ENCODE results near the gene RAB3IP.

The RAB3IP gene

GRCh38 chr12:69765515-69765914, 26.9 kb downstream of the RAB3IP start:
- H3K79me2 ChIP-seq (ENCODE audit: insufficient read depth, low read length): no peaks in the 10 kb centered on the region
- no peaks in the 10 kb centered on the region for H4K20me1 ChIP-seq (ENCODE audit: insufficient read depth, low read length)
- DNase-seq (no peak), ATAC-seq (ENCODE audit: insufficient read depth, low read depth) (no peak)
- H3K9ac ChIP-seq (ENCODE audit: low read depth, low read length): no peak overlapping the region
- H3K4me3 ChIP-seq (ENCODE audit: low read depth in 1 of 2, low read length in 2 of 2): no peak overlapping the region
- no peak overlapping the region for H3K4me2 ChIP-seq (ENCODE audit: insufficient read depth, low read length)
- no peak overlapping the region for H2AFZ ChIP-seq (ENCODE audit: low read depth, low read length)
- H3K27ac ChIP-seq (ENCODE audit: low read length): no peak overlapping the region
- TF ChIP-seq CTCF (IDR thresholded peaks at IDR 0.05; ENCODE audit: borderline replicate concordance, extremely low read depth, low read length, poor library complexity, severe bottlenecking) (no peak), EZH2 (IDR thresholded peaks at IDR 0.05; ENCODE audit: borderline replicate concordance, low read depth, low read length, severe bottlenecking) (no peak)
- no peaks in the 10 kb centered on the region for H3K27me3 ChIP-seq (ENCODE audit: insufficient read depth, low read length, poor library complexity)
- no peaks in the 10 kb centered on the region for H3K4me1 ChIP-seq (ENCODE audit: insufficient read depth, low read length)
- peaks cover 29% of the 10 kb centered on the region for H3K36me3 ChIP-seq (ENCODE audit: insufficient read depth, low read length)
- peaks cover 42% of the 10 kb centered on the region for H3K9me3 ChIP-seq (ENCODE audit: insufficient read depth, low read length, severe bottlenecking)

GRCh38 chr12:69766260-69766659, 27.6 kb downstream of the RAB3IP start:
- Histone ChIP-seq H3K9me3 (ENCODE audit: insufficient read depth, low read length, severe bottlenecking) (peaks cover 39% of the 10 kb centered on the region), H3K27ac (ENCODE audit: low read length) (no peak overlapping the region), H3K9ac (ENCODE audit: low read depth, low read length) (no peak overlapping the region), H3K4me3 (ENCODE audit: low read depth in 1 of 2, low read length in 2 of 2) (no peak overlapping the region), H4K20me1 (ENCODE audit: insufficient read depth, low read length) (no peaks in the 10 kb centered on the region), H3K79me2 (ENCODE audit: insufficient read depth, low read length) (no peaks in the 10 kb centered on the region), H3K4me1 (ENCODE audit: insufficient read depth, low read length) (no peaks in the 10 kb centered on the region), H2AFZ (ENCODE audit: low read depth, low read length) (no peak overlapping the region), H3K4me2 (ENCODE audit: insufficient read depth, low read length) (no peak overlapping the region), H3K27me3 (ENCODE audit: insufficient read depth, low read length, poor library complexity) (no peaks in the 10 kb centered on the region), H3K36me3 (ENCODE audit: insufficient read depth, low read length) (peaks cover 29% of the 10 kb centered on the region)
- no peak for TF ChIP-seq CTCF (IDR thresholded peaks at IDR 0.05; ENCODE audit: borderline replicate concordance, extremely low read depth, low read length, poor library complexity, severe bottlenecking)
- ATAC-seq (ENCODE audit: insufficient read depth, low read depth): no peak
- DNase-seq: no peak

- ATAC-seq (ENCODE audit: insufficient read depth, low read depth): no peak
- Histone ChIP-seq H3K4me1 (ENCODE audit: insufficient read depth, low read length) (no peaks in the 10 kb centered on the region), H3K27ac (ENCODE audit: low read length) (no peak overlapping the region), H4K20me1 (ENCODE audit: insufficient read depth, low read length) (no peaks in the 10 kb centered on the region), H3K27me3 (ENCODE audit: insufficient read depth, low read length, poor library complexity) (no peaks in the 10 kb centered on the region), H3K36me3 (ENCODE audit: insufficient read depth, low read length) (no peaks in the 10 kb centered on the region; the same call in 1 of the 2 replicates), H3K4me2 (ENCODE audit: insufficient read depth, low read length) (no peak overlapping the region), H3K9me3 (ENCODE audit: insufficient read depth, low read length, severe bottlenecking) (no peaks in the 10 kb centered on the region), H3K79me2 (ENCODE audit: insufficient read depth, low read length) (no peaks in the 10 kb centered on the region), H3K4me3 (ENCODE audit: low read depth in 1 of 2, low read length in 2 of 2) (no peak overlapping the region), H2AFZ (ENCODE audit: low read depth, low read length) (no peak overlapping the region), H3K9ac (ENCODE audit: low read depth, low read length) (no peak overlapping the region)
- DNase-seq: no peak
- TF ChIP-seq EZH2 (IDR thresholded peaks at IDR 0.05; ENCODE audit: borderline replicate concordance, low read depth, low read length, severe bottlenecking) (no peak), CTCF (IDR thresholded peaks at IDR 0.05; ENCODE audit: borderline replicate concordance, extremely low read depth, low read length, poor library complexity, severe bottlenecking) (no peak)
Observed at GRCh38 chr12:69779928-69780327, 41.3 kb downstream of the RAB3IP start.

- no peak overlapping the region for H3K4me3 ChIP-seq (ENCODE audit: low read depth in 1 of 2, low read length in 2 of 2)
- no peaks in the 10 kb centered on the region for H3K4me1 ChIP-seq (ENCODE audit: insufficient read depth, low read length)
- H3K9me3 ChIP-seq (ENCODE audit: insufficient read depth, low read length, severe bottlenecking): no peaks in the 10 kb centered on the region
- no peaks in the 10 kb centered on the region for H4K20me1 ChIP-seq (ENCODE audit: insufficient read depth, low read length)
- DNase-seq: no peak
- no peaks in the 10 kb centered on the region for H3K27me3 ChIP-seq (ENCODE audit: insufficient read depth, low read length, poor library complexity)
- H3K27ac ChIP-seq (ENCODE audit: low read length): no peak overlapping the region
- no peak overlapping the region for H2AFZ ChIP-seq (ENCODE audit: low read depth, low read length)
- TF ChIP-seq CTCF (IDR thresholded peaks at IDR 0.05; ENCODE audit: borderline replicate concordance, extremely low read depth, low read length, poor library complexity, severe bottlenecking): no peak
- no peak for TF ChIP-seq EZH2 (IDR thresholded peaks at IDR 0.05; ENCODE audit: borderline replicate concordance, low read depth, low read length, severe bottlenecking)
- no peak for ATAC-seq (ENCODE audit: insufficient read depth, low read depth)
- H3K79me2 ChIP-seq (ENCODE audit: insufficient read depth, low read length): no peaks in the 10 kb centered on the region
- no peak overlapping the region for H3K9ac ChIP-seq (ENCODE audit: low read depth, low read length)
- peaks cover 13% of the 10 kb centered on the region; the same call in 1 of the 2 replicates for H3K36me3 ChIP-seq (ENCODE audit: insufficient read depth, low read length)
- H3K4me2 ChIP-seq (ENCODE audit: insufficient read depth, low read length): no peak overlapping the region
Observed at GRCh38 chr12:69783365-69783764, 44.7 kb downstream of the RAB3IP start.
